SHP77 (cell line): ENCODE results near the gene PCBP1.
"Not testable (repeated sequence)": the region's sequence is repeated elsewhere in the genome, so short reads cannot be mapped to it uniquely, and the experiment has no call there.

ENCODE experiments used
- DNase-seq, 2 experiments: peaks; one replicate each; lab custom pipeline; 2025; lab: John Stamatoyannopoulos, UW

PCBP1 gene

DNA sequence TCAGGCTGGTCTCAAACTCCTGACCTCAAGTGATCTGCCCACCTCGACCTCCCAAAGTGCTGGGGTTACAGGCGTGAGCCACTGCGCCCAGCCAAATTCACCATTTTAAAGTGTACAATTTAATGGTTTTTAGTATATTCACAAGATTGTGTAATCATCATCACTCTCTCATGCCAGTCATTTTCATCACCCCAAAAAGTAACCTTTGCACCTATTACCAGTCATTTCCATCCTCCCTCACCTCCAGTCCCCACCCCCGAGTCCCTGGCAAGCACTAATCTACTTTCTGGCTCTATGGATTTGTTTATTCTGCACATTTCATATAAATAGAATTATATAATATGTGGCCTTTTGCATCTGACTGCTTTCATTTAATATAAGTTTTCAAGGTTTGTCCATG, 10.8 kb downstream of the PCBP1 start:
- DNase-seq = no peak

DNA sequence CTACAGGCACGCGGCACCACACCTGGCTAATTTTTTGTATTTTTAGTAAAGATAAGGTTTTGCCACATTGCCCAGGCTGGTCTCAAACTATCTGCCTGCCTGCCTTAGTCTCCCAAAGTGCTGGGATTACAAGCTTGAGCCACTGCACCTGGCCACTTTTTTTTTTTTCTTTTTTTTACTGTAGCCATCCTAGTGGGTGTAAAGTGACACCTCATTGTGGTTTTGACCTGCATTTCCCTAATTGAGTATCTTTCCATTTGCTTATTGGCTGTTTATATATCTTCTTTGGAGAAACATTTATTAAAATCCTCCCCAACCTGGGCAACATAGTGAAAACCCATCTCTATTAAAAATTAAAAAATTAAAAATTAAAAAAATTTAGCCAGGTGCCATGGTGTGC, 12.0 kb downstream of the PCBP1 start:
- no peak for DNase-seq

DNA sequence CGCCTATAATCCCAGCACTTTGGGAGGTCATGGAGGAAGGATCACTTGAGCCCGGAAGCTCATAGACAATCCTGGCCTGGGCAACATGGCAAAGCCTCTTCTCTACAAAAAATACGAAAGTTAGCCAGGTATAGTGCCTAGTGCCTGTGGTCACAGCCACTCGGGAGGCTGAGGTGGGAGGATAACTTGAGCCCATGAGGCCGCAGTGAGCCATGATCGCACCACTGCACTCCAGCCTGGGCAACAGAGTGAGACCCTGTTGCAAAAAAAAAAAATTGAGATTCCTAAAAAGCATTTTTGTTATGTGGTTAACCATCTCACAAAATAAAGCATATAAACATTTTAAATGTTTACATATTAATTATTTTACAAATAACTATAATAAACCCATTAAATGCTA, 13.9 kb downstream of the PCBP1 start:
- no peak for DNase-seq

DNA sequence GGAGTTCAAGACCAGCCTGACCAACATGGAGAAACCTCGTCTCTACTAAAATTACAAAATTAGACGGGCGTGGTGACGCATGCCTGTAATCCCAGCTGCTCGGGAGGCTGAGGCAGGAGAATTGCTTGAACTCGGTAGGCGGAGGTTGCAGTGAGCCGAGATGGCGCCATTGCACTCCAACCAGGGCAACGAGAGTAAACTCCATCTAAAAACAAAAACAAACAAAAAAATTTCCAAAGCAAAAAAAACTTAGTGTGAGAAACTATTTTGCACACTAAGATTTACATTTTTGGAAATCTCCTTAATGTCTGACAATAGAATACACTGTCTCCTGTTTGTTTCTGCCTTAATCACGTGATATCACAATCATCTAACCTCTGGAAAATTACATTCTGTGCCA, 14.4 kb downstream of the PCBP1 start:
- not testable (repeated sequence) for DNase-seq

DNA sequence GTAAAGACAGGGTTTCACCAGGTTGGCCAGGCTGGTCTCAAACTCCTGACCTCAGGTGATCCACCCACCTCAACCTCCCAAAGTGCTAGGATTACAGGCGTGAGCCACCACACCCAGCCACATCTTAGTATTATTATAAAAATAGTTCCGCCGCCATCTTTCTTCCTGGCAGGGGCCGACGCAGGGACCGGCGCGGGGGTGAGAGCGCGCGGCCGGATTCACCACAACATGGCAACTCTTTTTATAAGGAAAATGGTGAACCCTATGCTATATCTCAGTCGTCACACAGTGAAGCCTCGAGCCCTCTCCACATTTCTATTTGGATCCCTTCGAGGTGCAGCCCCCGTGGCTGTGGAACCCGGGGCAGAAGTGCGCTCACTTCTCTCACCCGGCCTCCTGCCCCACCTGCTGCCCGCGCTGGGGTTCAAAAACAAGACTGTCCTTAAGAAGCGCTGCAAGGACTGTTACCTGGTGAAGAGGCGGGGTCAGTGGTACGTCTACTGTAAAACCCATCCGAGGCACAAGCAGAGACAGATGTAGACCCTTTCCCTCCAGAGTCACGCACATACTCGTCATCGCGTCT, 15.1 kb downstream of the PCBP1 start:
- not testable (repeated sequence) for DNase-seq

DNA sequence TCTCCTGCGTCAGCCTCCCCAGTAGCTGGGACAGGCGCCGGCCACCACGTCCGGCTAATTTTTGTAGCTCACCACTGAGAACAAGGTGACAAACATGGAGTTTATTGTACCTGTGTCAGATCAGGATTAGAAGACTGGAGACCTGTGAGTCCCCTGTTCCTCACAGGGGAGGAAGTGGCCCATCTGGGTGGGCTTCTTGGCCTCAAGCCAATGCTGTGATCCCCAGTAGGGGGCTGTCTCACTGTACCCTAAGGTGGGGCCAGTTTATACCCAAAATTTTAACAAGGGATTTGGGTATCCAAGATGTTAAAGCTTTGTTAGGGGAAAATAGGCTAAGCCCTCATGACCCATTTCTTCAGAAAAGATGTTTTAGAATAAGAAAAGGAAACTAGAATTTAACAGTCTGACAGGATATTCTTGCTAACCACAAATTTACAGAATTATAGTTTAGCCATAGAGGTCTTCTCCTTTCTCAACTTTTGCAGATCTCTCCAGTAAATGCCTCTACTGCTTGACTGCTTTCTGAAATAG, 16.3 kb downstream of the PCBP1 start:
- no peak for DNase-seq

DNA sequence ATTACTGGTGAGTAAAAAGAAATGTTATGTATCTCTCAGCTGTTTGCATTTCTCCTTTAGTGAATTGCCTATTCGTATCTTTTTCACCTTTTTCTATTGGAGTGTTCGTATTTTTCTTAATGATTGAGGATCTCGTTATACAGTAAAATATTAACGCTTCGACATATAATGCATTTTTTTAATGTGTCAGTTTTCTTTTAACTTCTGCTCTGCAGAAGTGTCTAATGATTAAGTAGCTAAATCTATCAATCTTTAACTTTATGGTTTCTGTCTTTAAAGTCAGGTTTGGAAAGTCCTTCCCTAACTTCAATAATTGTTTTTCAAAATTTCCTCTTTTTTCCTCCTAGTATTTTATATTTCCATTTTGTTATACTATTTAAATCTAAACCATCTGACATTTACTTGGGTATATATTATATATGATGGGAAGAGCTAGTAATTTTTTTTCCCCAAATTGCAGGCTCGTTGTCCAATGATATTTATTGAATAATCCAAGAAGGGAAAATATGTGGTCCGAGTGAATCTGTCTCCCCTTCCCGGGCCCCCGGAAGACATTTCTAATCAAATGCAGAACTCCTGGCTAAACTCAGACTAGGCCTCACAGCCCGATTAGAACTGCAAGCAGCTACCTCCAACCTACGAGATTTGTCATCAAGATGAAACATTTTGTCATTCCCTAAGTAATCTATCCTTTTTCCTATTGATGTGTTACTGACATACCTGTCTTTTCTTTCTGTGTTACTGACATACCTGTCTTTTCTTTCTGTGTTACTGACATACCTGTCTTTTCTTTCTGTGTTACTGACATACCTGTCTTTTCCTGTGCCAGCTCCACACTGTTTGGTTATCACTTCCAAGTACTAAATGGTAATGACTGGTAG, 17.2 kb downstream of the PCBP1 start:
- DNase-seq = peak; percentile 45 to 57

DNA sequence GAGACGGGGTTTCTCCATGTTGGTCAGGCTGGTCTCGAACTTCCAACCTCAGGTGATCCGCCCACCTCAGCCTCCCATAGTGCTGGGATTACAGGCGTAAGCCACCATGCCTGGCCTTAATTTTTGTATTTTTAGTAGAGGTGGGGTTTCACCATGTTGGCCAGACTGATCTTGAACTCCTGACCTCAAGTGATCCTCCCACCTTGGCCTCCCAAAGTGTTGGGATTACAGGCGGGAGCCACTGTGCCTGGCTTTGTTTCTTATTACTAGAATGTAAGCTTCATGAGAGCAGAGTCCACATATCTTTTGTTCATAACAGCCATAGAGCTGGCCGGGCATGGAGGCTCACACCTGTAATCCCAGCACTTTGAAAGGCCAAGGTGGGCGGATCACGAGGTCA, 18.9 kb downstream of the PCBP1 start:
- not testable (repeated sequence) for DNase-seq

DNA sequence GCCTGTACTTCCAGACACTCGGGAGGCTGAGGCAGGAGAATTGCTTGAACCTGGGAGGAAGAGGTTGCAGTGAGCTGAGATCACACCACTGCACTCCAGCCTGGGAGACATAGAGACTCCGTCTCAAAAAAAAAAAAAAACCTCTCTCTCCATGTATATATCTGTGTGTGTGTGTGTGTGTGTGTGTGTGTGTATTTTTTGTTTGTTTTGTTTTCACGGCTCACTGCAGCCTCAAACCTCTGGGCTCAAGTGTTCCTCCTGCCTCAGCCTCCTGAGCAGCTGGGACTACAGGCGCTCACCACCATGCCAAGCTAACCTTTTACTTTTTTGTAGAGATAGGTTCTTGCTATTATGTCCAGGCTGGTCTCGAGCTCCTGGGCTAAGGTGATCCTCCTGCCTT, 23.1 kb downstream of the PCBP1 start:
- DNase-seq = peak; percentile 27 to 29

DNA sequence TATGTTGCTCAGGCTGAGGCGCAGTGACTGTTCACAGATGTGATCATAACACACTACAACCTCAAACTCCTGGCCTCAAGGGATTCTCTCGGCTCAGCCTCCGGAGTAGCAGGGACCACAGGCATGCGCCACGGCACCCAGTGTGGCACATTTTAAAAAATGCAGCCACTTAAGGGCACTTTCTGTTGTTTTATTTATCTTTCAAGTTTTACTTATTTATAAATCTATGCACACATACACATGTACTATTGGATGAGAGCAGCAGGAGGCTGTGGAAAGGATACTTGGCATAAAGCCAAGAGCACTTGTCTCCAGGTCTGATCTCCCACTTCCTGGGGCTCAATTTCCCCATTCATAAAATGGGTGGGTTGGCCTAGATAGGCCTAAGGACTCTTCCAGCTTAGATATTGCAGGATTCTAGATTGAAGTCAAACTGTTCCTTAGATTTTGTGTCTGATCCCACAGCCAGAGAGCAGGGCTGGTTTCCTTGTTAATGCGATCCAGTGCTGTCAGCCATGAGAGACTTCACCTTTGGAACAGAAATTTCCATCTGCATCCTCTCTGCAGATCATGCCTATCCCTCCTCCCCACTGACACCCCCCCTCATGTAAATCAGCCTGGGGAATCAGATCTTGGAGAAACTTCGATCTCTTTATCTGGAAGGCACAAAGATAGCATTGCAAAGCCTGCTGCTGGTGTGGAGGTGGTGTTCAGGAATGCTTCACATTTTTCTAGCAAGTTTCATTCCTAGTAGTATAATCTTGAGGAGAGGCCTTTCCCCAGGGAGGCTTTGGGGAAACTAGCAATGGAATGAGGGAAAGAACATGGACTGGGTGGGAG, 24.7 kb downstream of the PCBP1 start:
- DNase-seq = no peak

DNA sequence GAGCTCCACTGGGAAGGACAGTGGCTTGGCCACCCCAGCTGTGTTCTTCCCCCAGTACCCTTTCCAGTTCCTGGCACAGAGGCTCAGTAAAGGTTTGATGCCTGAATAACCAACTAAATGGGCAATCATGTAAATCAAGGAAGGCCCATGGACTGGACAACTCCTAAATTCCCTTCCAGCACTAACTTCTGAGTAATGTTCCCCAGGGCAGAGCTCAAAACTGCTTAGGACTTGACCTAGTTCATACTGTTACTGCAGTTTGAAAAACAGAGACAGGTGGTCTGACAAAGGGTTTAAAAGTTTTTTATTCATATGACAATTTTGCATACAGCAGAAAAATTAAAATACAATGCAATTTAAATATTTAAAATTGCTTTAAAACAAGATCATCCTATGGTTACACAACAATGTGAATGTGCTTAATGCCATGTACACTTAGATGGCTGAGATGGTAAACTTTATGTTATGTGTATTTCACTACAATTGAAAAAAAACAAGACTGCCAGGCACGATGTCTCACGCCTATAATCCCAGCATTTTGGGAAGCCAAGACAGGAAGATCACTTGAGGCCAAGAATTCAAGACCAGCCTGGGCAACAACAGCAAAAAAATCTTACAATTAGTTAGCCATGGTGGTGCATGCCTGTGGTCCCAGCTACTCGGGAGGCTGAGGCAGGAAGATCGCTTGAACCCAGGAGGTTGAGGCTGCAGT, 26.2 kb downstream of the PCBP1 start:
- DNase-seq = no peak

DNA sequence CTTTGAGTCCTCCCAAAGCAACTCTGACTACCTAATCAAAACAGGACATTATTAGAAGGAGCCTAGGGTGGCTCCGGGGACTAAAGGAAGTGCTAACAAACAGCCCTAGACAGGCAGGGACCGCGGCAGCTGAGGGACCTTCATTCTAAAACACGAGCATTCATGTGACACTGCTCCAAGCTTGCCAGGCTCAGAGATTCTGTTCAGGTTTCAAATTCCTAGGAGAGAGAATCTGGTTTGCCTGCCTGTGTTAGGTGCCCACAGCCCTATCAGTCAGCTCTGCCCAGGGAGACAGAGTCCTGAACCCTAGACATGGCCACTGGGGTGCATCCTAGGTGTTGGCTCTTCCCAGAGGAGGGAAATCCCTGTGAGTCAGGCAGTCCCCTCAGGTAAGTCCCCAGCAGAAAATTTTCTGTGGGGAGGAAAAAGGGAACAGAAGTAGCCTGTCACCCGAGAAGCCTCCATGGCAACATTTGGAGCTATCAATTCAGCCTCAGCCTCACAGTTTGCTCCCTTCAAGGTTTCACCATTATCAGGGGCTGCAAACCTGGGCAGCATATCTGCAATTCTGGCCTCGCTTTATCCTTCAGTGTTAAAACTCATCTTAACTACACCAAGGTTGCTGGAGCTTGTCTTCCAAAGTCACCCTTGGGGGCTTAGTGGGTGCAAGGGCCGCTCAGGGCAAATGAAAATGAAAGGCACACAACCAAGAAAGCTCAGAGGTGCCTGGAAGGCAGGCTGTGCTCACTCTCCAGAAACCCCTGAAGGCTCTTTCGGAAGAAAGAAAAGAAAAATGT, 28.6 kb downstream of the PCBP1 start:
- DNase-seq = no peak

DNA sequence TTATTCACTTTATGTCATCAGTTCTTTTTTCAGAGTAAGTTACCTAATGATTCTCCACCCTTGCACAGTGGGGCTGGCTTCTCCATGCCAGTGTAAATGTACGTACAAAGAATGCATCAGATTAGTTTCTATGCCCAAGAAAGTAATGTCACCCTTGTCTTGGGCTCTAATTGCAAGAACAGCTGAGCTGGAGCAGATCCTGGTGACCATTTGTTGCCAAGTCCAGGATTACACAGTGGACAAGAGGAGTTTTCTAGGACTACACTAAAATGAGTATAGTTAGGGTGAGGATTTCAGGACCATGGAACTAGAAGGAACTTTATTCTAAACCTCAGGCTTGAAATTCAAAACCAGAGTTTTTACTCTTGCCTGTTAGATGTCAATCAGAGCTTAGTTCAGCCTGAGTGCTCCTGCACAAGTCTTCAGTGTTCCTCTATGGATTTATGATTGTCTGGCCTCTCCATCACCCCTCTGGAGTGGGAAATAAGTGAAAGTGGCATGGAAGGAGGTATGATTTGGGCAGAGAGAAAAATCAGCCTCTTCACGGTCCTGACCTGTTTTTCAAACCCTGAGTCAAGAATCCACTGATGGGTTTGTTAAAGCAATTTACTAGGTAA, 29.8 kb downstream of the PCBP1 start:
- no peak for DNase-seq

DNA sequence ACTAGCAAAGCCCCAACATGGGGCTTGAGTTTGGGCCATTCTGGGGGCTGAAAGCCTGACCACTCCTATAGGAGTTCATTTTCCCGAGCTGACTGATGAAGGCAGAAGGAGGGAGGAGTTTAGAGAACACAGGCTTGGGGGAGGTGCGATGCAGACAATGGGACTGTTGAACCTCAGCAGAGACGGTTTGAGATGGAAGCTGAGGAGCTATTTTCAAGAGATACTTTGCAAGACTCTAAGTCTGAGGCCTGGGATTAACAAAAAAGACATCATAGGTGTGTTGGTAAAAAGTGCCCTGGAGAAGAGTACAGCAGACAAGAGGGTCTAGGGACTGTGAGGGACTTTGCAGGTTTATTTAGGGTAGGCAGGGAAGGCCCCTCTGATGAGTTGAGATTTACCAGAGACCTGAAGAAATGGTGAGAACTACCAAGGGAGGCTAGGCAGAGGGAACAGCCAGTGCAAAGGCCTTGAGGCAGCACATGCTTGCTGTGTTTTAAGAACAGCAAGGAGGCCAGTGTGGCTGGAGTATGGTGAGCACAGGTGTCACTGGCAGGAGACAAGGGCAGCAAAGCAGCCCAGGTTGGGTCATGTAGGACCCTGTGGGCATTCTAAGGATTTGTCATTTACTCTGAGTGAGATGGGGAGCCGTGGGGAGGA, 31.6 kb downstream of the PCBP1 start:
- DNase-seq = no peak

DNA sequence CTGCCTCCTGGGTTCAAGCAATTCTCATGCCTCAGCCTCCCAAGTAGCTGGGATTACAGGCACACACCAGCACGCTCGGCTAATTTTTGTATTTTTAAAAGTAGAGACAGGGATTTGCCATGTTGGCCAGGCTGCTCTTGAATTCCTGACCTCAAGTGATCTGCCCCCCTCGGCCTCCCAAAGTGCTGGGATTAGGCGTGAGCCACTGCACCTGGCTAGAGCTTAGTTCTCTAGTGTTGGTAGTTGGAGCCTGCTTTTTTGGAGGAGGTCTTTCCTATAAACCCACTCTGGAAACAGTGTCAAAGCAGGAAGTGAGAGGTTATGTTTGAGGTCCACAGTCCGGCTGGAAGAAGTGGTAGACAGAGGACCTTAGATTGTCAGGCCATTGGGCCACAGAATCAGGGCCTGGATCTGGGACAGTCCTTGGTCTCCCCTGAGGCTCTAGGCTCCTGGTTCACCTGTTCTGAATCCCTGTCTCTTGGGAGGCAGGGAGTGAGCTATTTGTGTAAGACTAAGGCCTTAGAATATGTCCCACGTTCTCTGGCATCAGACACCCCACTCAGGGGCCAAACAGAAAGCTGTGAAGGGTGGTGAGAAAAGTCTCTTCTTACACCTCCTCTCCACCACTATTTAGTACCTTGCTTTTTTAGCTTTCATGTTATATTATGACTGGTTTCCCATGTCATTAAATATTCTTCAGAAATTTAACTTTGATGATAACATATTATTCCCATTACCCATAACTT, 34.5 kb downstream of the PCBP1 start:
- DNase-seq = no peak

DNA sequence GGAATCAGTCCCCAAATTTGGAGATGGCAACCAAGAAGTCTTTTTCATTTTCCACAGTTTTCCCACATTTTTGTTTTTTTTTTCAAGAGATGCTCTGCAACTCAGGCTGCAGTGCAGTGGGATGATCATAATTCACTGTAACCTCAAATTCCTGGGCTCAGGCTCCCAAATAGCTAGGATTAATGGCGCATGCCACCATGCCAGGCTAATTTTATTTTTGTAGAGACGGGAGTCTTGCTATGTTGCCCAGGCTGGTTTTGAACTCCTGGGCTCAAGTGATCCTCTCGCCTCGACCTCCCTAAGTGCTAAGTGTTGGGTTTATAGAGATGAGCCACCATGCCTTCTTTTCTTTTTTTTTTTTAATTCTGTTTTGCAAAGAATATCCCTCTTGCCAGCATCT, 35.2 kb downstream of the PCBP1 start:
- no peak for DNase-seq

DNA sequence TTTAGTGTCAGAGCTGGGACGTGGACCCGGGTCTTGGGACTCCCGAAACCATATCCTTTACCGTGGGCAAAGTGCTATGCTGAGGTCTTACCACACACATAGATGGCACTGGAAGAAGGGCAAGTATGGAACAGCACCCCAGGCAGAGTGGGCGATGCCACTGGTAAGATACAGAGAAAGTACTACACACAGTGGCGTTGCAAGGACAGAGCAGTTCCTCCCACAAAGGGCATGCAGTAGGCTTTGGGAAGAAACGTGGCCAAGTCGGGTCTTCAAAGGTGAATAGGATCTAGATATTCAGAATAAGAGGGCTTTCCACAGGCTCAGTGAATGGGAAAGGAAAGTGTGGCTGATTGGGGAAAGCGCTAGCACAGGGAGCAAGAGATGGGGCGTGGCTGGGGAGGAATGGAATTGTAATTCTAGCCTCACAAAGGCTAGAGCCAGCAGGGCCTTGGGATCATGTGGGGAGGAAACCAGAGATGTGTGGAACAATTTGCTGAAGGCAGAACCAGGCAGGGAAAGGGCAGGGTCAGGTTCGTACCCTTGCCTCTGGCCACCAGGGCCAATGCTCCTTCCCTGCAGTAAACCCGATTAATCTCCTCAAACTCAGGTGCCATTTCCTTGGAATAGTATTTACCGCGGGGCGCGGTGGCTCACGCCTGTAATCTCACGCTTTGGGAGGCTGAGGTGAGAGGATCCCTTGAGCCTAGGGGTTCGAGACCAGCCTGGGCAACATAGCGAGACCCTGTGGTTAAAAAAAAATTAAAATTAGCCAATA, 36.0 kb downstream of the PCBP1 start:
- no peak for DNase-seq

DNA sequence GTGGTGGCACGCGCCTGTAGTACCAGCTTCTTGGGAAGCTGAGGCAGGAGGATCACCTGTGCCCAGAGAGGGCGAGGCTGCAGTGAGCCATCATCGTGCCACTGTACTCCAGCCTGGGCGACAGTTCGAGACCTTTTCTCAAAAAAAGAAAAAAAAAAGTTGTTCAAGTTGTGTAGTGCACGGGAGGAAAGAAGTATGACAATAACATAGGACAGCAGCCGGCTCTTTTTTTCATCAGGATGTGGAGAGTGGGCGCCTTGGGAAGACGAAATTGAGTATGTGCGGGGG, 36.5 kb downstream of the PCBP1 start:
- DNase-seq = no peak

DNA sequence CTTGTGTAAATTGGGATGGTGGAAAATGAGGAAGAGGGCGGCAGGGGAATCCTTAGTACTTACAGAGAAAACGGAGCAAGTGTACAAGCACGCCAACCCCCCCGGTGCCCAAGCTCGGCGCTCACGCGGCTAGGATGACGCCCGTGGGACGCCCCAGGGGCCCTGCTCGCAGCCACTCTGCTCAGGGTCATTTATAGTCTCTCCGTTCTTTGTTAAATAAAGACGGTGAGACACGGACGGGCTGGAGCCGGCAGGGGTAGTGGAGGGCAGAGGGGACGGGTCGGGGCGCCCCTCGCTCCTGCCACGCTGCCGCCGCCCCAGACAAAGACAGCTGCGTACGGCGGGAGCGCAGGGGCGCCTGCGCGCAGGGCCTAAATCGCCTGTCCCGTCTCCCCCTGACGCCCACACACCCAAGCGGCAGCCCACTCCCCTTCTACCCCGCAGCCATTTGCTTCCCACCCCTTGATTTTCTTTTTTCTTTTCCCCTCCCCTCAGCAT, 37.8 kb downstream of the PCBP1 start:
- DNase-seq = peak; percentile 47 to 53
